ENCODE results near the gene SMAD3. TPM values are rescaled to one million over a fixed set of nuclear protein-coding genes. Genes with fewer than 3 reads are reported as not detected.

Gene SMAD3
- total and polyA plus RNA-seq, 2 donors, result 28.3 to 31.2 TPM

- H3K4me1 ChIP-seq (ENCODE audit: insufficient read depth), result no peaks in the 10 kb centered on the region
- H3K27ac ChIP-seq (ENCODE audit: low read depth), result no peak overlapping the region
- WGBS, result 43% methylated on average over 14 of the region's 14 CpGs
- H3K4me3 ChIP-seq (ENCODE audit: low read depth, low read length), result no peak overlapping the region
- no peak for DNase-seq (ENCODE audit: extremely low spot score)
- H3K36me3 ChIP-seq (ENCODE audit: insufficient read depth), result no peaks in the 10 kb centered on the region
These were observed 111.0 kb downstream of the SMAD3 start for GRCh38 chr15:67176195-67176971.

- DNase-seq (ENCODE audit: extremely low spot score), result no peak
- no peak overlapping the region for H3K27ac ChIP-seq (ENCODE audit: low read depth)
- no peaks in the 10 kb centered on the region for H3K36me3 ChIP-seq (ENCODE audit: insufficient read depth)
- 38% methylated on average over 6 of the region's 6 CpGs for WGBS
- H3K4me1 ChIP-seq (ENCODE audit: insufficient read depth), result no peaks in the 10 kb centered on the region
- H3K4me3 ChIP-seq (ENCODE audit: low read depth, low read length), result no peak overlapping the region
These were observed 112.3 kb downstream of the SMAD3 start for GRCh38 chr15:67177752-67178151.

GRCh38 chr15:67178569-67179210, 113.3 kb downstream of the SMAD3 start:
- no peak overlapping the region for H3K4me3 ChIP-seq (ENCODE audit: low read depth, low read length)
- H3K27ac ChIP-seq (ENCODE audit: low read depth), result no peak overlapping the region
- no peaks in the 10 kb centered on the region for H3K36me3 ChIP-seq (ENCODE audit: insufficient read depth)
- 33% methylated on average over 11 of the region's 11 CpGs for WGBS
- DNase-seq (ENCODE audit: extremely low spot score), result no peak
- no peaks in the 10 kb centered on the region for H3K4me1 ChIP-seq (ENCODE audit: insufficient read depth)

- DNase-seq (ENCODE audit: extremely low spot score), result no peak
- H3K4me3 ChIP-seq (ENCODE audit: low read depth, low read length), result no peak overlapping the region
- H3K4me1 ChIP-seq (ENCODE audit: insufficient read depth), result no peaks in the 10 kb centered on the region
- H3K36me3 ChIP-seq (ENCODE audit: insufficient read depth), result no peaks in the 10 kb centered on the region
- no peak overlapping the region for H3K27ac ChIP-seq (ENCODE audit: low read depth)
- WGBS, result 92% methylated on average over 9 of the region's 9 CpGs
These were observed 114.1 kb downstream of the SMAD3 start for GRCh38 chr15:67179411-67179995.

- 86% methylated on average over 11 of the region's 11 CpGs for WGBS
- no peaks in the 10 kb centered on the region for H3K4me1 ChIP-seq (ENCODE audit: insufficient read depth)
- H3K27ac ChIP-seq (ENCODE audit: low read depth), result no peak overlapping the region
- no peak overlapping the region for H3K4me3 ChIP-seq (ENCODE audit: low read depth, low read length)
- H3K36me3 ChIP-seq (ENCODE audit: insufficient read depth), result no peaks in the 10 kb centered on the region
- no peak for DNase-seq (ENCODE audit: extremely low spot score)
These were observed 114.6 kb downstream of the SMAD3 start for GRCh38 chr15:67180035-67180434.

GRCh38 chr15:67180514-67181191, 115.3 kb downstream of the SMAD3 start:
- H3K4me1 ChIP-seq (ENCODE audit: insufficient read depth), result no peaks in the 10 kb centered on the region
- no peak overlapping the region for H3K27ac ChIP-seq (ENCODE audit: low read depth)
- 96% methylated on average over 10 of the region's 10 CpGs for WGBS
- H3K36me3 ChIP-seq (ENCODE audit: insufficient read depth), result no peaks in the 10 kb centered on the region
- no peak for DNase-seq (ENCODE audit: extremely low spot score)
- H3K4me3 ChIP-seq (ENCODE audit: low read depth, low read length), result no peak overlapping the region

- DNase-seq (ENCODE audit: extremely low spot score), result no peak
- H3K4me1 ChIP-seq (ENCODE audit: insufficient read depth), result no peaks in the 10 kb centered on the region
These were observed 115.8 kb downstream of the SMAD3 start for GRCh38 chr15:67181221-67181639.

GRCh38 chr15:67183443-67184169, 118.2 kb downstream of the SMAD3 start:
- Histone ChIP-seq H3K27ac (ENCODE audit: low read depth) (no peak overlapping the region), H3K4me1 (ENCODE audit: insufficient read depth) (no peaks in the 10 kb centered on the region)
- WGBS, result 58% methylated on average over 7 of the region's 7 CpGs

More at GRCh38 chr15:67181221-67181639, 115.8 kb downstream of the SMAD3 start:
- Histone ChIP-seq H3K4me3 (ENCODE audit: low read depth, low read length) (no peak overlapping the region), H3K27ac (ENCODE audit: low read depth) (no peak overlapping the region), H3K36me3 (ENCODE audit: insufficient read depth) (no peaks in the 10 kb centered on the region)
- 96% methylated on average over 15 of the region's 15 CpGs for WGBS

GRCh38 chr15:67184208-67184925, 119.0 kb downstream of the SMAD3 start:
- Histone ChIP-seq H3K4me3 (ENCODE audit: low read depth, low read length) (no peak overlapping the region), H3K27ac (ENCODE audit: low read depth) (no peak overlapping the region), H3K36me3 (ENCODE audit: insufficient read depth) (no peaks in the 10 kb centered on the region), H3K4me1 (ENCODE audit: insufficient read depth) (no peaks in the 10 kb centered on the region)
- 85% methylated on average over 18 of the region's 18 CpGs for WGBS
- no peak for DNase-seq (ENCODE audit: extremely low spot score)

More at GRCh38 chr15:67183443-67184169, 118.2 kb downstream of the SMAD3 start:
- Histone ChIP-seq H3K36me3 (ENCODE audit: insufficient read depth) (no peaks in the 10 kb centered on the region), H3K4me3 (ENCODE audit: low read depth, low read length) (no peak overlapping the region)
- DNase-seq (ENCODE audit: extremely low spot score), result no peak

- Histone ChIP-seq H3K27ac (ENCODE audit: low read depth) (no peak overlapping the region), H3K36me3 (ENCODE audit: insufficient read depth) (no peaks in the 10 kb centered on the region), H3K4me1 (ENCODE audit: insufficient read depth) (no peaks in the 10 kb centered on the region), H3K4me3 (ENCODE audit: low read depth, low read length) (no peak overlapping the region)
- WGBS, result 85% methylated on average over 6 of the region's 6 CpGs
- no peak for DNase-seq (ENCODE audit: extremely low spot score)
These were observed 119.6 kb downstream of the SMAD3 start for GRCh38 chr15:67185051-67185450.

GRCh38 chr15:67185621-67186225, 120.3 kb downstream of the SMAD3 start:
- Histone ChIP-seq H3K36me3 (ENCODE audit: insufficient read depth) (no peaks in the 10 kb centered on the region), H3K4me3 (ENCODE audit: low read depth, low read length) (no peak overlapping the region), H3K27ac (ENCODE audit: low read depth) (peak overlapping the region; percentile 27), H3K4me1 (ENCODE audit: insufficient read depth) (no peaks in the 10 kb centered on the region)
- DNase-seq (ENCODE audit: extremely low spot score), result no peak
- WGBS, result 70% methylated on average over 9 of the region's 9 CpGs

GRCh38 chr15:67186226-67186649, 120.8 kb downstream of the SMAD3 start:
- no peak for DNase-seq (ENCODE audit: extremely low spot score)
- no peak overlapping the region for H3K27ac ChIP-seq (ENCODE audit: low read depth)
- no peak overlapping the region for H3K4me3 ChIP-seq (ENCODE audit: low read depth, low read length)
- H3K4me1 ChIP-seq (ENCODE audit: insufficient read depth), result no peaks in the 10 kb centered on the region
- 40% methylated on average over 6 of the region's 6 CpGs for WGBS
- no peaks in the 10 kb centered on the region for H3K36me3 ChIP-seq (ENCODE audit: insufficient read depth)

All from urinary bladder (tissue), 4 donors.